Ramos (cell line): ENCODE measurements around the gene EVI5.
"Not testable (repeated sequence)": the region's sequence is repeated elsewhere in the genome, so short reads cannot be mapped to it uniquely, and the experiment has no call there.

Experiments used
- in situ Hi-C: fragments of 300-500 bp; cut with MboI; formaldehyde crosslinking; loops from one replicate; pipeline ENCODE4 v1.14.3; 2022; ENCODE audit warnings: low sequenced_read_pairs; ENCODE audit not compliant: unreplicated experiment

The EVI5 gene

DNA sequence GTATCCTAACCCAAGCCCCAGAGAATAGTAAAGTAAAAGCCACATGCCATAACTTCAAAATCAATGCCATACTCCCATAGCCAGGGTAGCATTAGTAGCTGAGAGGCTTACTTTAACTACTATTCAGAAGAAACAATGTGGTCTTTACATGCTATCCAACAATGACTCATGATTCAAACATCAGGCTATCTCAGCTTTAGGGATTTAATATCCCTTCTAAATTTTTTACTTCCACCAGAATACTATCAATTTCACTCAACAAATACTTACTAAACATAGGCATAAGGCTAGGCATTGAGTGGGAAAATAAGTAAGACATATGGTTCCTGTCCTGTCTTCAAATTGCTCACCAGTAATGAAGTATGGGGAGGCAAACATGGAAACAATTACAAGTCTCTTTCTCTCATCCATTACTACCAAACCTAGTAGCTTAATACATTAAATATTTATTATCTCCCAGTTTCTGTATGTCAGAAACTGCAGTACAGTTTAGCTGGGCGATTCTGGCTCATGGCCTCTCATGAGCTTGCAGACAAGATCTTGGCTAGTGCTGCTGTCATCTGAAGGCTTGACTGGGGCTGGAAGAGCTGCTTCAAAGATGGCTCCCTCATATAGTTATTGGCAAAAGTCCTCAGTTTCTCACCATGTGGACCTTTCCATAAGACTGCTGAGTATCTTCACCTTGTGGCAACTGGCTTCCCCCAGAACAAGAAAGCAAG is 30.7 kb downstream of the EVI5 start:
- in situ Hi-C loops = no loop called here

DNA sequence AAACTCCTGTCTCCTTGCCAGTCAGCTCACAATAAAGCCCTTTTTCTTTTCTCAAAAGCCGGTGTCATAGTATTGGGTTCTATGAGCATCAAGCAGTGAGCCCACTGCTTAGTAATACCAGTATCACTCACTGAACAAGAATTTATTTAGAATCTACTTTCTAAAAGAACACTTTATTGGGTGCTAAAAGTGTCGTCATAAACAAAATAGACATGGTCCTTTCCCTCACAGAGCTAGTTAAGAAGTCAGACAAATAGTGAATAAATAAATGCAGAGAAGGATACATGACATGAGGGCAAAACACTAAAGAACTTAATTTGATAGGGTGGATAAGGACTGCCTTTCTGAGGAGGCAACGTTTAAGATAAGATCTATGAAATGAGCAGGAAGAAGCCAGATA is 32.2 kb downstream of the EVI5 start:
- in situ Hi-C loops = no loop called here

DNA sequence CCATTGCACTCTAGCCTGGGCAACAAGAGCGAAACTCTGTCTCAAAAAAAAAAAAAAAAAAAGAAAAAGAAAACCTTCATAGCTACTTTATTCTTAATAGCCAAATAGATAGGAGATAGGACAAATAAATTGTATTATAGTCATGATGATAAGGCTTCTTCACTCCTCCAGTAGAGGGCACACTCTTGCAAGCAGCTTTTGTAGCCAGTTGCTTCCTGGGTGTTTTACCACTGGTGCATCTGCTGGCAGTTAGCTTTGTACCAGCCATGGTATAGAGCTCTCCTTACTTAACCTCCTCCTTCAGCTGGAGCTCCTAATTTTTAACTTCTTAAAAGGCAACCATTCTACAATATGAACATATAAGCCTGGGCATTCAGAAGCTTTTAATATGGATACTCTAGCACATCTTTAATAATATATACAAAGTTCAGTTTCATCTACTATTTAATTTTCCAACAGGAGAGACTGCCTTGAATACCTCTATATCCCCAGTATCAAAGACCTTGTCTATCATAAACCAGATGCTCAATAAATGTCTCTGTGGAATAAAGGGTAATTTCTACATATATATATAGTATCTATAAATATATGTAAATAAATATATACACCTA is 35.8 kb downstream of the EVI5 start:
- in situ Hi-C loops = loop anchor here (10.0 kb wide), 1 partner anchor 66 kb away; no protein-coding TSS in a partner anchor

DNA sequence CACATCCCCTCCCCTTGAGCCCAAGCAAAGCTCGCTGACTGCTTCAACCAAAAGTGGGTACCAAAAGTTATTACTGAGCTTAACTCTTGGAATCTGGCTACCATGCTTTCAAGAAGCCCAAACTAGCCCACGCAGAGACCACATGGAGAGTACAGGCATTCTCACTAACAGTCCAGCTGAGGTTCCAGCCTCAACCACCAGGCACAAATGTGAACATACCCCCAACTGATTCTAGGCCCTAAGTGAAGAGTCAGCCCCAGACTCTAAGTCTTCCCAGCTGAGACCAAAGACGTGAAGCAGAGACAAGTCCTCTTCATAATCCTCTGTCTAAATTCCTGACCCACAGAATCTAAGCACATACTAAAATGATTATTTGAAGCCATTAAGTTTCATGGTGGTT is 36.8 kb downstream of the EVI5 start:
- in situ Hi-C loops = loop anchor here (10.0 kb wide), 1 partner anchor 67 kb away; no protein-coding TSS in a partner anchor

DNA sequence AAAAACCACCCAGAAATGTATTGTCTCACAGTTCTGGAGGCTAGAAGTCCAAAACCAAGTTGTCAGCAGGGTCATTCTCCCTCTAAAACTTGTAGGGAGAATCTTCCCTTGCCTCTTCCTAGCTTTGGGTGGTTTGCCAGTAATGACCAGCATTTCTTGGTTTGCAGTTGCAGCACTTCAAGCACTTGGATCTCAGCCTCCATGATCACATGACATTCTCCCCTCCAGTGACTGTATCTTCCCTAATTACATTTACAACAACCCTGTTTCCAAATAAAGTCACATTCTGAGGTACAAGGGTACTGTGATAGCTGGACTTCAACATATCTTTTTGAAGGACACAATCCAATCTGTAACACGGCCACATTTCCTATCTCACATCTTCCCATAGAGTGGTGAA is 37.2 kb downstream of the EVI5 start:
- in situ Hi-C loops = loop anchor here (10.0 kb wide), 1 partner anchor 67 kb away; no protein-coding TSS in a partner anchor

DNA sequence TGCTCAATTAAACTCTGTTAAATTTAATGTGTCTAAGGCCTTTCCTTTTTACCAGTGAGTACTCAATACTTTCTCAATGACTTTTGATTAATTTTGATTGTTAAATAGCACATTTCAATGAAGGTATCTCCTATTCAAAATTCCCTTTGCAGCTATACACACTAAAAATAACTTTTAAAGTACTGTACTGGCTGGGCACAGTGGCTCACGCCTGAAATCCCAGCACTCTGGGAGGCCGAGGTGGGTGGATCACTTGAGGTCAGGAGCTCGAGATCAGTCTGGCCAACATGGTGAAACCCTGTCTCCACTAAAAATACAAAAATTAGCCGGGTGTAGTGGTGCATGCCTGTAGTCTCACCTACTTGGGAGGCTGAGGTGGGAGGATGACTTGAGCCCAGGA is 38.7 kb downstream of the EVI5 start:
- in situ Hi-C loops = loop anchor here (10.0 kb wide), 1 partner anchor 69 kb away; no protein-coding TSS in a partner anchor

DNA sequence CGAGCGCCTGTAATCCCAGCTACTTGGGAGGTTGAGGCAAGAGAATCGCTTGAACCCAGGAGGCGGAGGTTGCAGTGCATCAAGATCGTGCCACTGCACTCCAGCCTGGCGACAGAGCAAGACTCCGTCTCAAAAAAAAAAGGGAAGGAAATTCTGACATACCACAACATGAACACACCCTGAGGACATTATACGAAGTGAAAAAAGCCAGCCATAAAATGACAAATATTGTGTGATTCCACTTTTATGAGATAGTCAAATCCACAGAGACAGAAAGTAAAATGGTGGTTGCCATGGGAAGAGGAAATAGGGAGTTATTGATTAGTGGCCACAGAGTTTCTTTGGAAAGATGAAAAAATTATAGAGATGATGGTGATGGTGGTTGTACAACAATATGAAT is 41.7 kb downstream of the EVI5 start:
- in situ Hi-C loops = loop anchor here (10.0 kb wide), 1 partner anchor 72 kb away; no protein-coding TSS in a partner anchor

DNA sequence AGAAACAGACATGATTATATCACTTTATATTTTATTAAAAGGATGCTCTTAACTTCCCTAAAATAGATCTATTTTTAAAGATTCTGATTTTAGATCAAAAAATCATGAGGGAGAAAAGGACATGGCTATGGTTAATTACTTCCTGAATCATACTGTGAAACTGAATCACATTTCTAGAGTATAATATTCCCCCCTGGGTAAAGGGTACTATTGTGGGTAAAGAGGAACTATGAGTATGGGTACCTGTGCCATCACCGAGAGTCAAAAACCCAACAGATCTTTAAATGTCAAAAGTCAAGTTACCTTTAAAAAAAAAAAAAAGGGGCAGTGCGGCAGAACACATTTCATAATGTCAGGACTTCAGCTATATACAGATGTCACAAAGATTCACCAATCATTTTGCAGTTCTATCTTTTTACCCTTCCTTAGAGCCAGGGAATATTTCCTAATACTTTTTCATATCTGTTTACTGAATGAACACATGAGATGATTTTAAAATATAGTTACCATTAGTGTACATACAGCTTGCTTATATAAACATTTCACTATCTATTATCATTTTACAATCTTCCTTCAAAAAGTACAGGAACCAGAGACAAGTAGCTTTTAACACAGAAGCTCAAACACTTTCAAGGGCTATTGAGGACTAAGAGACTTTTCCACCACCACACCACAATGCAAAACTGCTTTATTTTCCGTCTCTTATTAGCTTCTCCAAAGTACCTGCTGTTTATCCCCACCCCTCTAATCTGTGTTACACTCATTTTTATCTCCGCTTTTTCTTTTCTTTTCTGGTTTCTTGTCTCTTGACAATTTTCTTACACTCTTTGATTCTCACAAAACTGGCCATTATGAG is 45.0 kb downstream of the EVI5 start:
- in situ Hi-C loops = loop anchor here (10.0 kb wide), 1 partner anchor 75 kb away; no protein-coding TSS in a partner anchor

DNA sequence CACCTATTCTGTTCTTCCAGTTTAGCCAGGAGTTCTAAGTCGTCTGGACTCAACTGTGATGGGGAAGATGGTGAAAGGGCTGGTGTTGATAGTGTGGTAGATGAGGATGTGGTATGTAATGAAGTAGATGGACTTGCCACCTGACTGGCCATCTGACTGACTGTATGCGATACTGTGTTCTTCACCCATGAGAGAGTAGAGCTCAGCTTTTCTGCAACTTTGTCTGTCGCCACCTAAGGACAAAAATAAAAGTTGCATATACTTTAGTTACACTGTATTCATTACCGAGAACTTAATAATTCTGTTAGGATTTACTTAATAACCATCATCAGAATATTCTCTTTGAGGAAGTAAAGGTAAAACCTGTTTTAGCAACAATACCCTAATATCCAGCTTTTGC is 48.5 kb downstream of the EVI5 start:
- in situ Hi-C loops = no loop called here

DNA sequence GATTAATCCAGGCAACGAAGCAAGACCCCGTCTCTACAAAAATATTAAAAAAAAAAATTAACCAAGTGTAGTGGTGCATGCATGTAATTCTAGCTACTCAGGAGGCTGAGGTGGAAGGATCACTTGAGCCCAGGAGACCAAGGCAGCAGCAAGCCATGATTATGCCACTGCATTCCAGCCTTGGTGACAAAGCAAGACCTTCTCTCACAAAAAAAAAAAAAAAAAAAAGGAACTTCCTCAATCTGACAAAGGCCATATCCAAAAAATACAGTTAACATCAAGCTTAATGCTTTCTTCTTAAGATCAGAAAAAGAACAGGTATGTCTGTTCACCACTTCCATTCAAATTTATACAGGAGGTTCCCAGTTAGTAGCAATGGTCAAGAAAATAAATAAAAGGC is 54.4 kb downstream of the EVI5 start:
- in situ Hi-C loops = no loop called here

DNA sequence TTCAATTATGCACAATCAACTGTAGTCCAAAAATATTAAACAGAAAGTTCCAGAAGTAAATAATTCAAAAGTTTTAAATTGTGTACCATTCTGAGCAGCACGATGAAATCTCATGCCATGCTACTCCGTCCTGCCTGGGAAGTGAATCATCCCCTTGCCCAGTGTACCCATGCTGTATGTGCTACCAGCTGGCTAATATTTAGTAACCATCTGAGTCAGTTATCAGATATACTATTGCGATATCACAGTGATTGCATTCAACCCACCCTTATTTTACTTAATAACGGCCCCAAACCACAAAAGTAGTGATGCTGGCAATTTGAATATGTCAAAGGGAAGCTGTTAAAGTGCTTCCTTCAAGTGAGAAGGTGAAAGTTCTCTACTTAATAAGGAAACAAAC is 56.2 kb downstream of the EVI5 start:
- in situ Hi-C loops = no loop called here

DNA sequence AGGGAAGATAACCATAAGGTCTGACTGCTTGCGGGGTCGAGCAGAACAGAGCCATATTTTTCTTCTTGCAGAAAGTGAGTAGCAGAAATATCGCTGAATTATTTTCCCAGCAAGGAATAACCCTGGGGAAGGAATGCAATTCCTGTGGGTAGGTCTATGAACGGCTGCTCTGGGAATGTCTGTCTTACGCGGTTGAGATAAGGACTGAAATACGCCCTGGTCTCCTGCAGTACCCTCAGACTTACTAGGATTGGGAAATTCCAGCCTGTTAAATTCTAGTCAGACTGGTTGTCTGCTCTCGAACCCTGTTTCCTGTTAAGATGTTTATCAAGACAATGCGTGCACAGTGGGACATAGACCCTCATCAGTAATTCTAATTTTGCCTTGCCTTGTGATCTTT is 61.2 kb downstream of the EVI5 start:
- in situ Hi-C loops = not testable (repeated sequence)

DNA sequence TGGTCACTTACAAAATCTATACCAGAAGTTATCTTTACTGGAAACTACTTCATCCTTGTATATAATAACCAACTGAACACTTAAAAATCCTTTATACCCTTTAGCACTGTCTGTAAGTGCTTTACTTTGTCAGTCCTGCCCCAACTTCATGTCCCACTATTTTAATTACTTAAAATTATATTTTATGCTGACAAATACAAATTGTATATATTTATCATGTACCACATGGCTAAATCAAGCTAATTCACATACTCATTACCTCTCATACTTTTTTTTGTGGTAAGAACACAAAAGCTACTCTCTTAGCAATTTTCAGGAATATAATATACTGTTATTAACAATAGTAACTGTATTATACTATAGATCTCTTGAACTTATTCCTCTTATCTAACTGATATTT is 63.0 kb downstream of the EVI5 start:
- in situ Hi-C loops = no loop called here

DNA sequence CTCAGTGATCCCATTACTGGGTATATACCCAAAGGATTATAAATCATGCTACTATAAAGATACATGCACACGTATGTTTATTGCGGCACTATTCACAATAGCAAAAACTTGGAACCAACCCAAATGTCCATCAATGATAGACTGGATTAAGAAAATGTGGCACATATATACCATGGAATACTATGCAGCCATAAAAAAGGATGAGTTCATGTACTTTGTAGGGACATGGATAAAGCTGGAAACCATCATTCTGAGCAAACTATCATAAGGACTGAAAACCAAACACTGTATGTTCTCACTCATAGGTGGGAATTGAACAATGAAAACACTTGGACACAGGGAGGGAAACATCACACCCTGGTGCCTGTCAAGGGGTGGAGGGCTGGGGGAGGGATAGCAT is 63.8 kb downstream of the EVI5 start:
- in situ Hi-C loops = not testable (repeated sequence)

DNA sequence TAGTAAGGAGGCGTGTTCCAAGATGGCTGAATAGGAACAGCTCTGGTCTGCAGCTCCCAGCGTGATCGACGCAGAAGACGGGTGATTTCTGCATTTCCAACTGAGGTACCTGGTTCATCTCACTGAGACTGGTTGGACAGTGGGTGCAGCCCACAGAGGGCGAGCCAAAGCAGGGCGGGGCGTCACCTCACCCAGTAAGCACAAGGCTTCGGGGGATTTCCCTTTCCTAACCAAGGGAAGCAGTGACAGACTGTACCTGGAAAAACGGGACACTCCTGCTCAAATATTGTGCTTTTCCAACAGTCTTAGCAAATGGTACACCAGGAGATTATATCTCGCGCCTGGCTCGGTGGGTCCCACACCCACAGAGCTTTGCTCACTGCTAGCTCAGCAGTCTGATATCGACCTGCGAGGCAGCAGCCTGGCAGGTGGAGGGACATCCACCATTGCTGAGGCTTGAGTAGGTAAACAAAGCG is 69.4 kb downstream of the EVI5 start:
- in situ Hi-C loops = not testable (repeated sequence)

DNA sequence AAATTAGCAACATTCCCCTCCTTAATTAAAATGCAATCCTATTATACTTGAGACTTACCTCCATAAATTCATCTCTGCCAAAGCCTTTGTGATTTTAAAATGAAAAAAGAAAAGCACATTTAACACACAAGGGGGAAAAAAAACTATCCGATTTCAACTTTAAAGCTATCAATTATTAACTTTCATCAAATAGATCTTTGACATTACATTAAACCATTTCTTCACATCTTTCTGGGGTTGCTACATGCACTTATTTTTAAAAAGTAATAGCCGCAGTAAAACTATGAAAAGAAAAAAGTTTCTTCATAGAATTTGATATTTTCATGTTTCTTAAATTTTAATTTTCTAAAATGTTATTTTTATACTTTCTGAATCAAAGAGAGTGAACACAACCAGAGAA is 71.0 kb downstream of the EVI5 start:
- in situ Hi-C loops = no loop called here

DNA sequence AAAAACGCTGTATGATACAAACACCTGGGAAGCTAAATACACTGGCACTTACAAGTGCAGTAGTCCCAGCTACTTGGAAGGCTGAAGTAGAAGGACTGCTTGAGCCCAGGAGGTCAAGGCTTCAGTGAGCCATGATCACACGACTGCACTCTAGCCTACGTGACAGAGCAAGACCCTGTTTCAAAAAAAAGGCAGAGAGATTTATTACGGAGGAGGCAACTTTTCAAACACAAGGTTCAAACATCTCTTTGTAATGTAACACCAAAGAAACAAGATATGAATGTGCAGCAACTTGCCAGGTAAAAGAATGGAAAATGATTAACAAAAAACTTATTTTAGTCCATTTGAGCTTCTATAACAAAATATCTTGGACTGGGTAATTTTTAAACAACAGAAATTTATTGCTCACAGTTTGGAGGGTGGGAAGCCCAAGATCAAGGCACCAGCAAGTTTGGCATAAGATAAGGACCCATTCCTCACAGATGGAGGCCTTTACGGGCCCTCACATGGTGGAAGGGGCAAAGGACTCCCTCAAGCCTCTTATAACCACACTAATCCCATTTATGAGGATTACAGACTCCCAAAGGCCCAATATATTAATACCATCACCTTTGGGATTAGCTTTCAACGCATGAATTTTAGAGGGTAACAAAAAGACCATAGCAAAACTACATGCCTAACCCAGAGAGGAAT is 73.3 kb downstream of the EVI5 start:
- in situ Hi-C loops = no loop called here

DNA sequence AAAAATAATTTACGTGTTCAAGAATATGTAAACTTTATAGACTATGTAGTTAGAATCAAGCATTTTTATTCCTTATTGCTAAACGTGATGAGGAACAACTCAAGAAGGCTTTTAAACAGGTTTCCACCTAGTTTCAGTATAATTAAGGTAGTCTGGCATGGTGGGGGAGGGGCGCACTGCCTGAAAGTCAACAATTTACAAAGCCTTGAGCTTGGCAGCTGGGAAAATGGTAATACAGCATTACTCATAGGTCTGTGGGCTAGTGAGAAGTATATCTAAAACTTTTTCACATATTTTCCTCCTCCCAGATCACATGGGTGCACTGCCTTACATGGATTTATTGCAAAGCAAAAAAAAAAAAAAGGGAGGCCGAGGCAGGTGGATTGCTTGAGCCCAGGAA is 75.2 kb downstream of the EVI5 start:
- in situ Hi-C loops = no loop called here

DNA sequence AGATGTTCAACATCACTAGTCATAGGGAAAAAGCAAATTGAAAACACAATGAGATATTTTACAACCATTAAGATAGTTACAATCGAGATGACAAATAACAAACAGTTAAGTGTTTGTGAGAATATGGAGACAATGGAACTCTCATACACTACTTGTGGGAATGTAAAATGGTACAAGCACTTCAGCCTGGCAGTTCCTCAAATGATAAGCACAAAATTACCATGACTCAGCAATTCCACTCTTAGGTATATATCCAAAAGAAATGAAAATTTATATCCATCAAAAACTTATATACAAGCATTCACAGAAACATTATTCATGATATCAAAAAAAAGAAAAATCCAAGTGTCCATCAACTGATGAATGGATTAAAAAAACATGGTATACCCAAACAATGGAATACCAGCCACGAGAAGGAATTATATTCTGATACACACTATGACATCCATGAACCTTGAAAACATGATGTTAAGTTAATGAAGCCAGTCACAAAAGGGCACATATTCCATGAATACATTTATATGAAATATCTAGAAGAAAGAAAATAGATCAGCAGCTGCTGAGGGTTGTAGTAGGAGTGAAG is 76.4 kb downstream of the EVI5 start:
- in situ Hi-C loops = no loop called here

DNA sequence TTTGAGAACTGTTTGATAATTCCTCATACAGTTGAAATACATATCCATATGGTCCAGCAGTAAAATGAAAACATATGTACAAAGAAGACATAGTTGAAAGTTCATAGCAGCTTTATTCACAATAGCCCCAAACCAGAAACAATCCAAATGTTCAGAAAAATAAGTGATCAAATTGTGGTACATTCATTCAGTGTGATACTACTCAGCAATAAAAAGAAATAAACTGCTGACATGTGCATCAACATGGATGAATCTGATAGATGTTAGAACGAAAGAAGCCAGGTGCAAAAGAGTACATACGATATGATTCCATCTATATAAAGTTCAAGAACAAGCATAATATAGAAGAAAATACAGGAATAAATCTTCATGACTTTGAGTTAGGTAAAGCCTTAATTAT is 77.2 kb downstream of the EVI5 start:
- in situ Hi-C loops = no loop called here
